Fibroblast of lung (primary cell): ENCODE results near the gene KCTD5.

Experiments used
- CTCF ChIP-seq, 2 donors: IDR thresholded peaks in 1 of 2; conservative IDR thresholded peaks in 1 of 2; 1 replicate in 1 of 2; 2 replicates in 1 of 2; pipeline ENCODE4 v1.5.1; 2011 to 2012; ENCODE audit warnings: low read length in 2 of 2, control low read depth in 1 of 2, inconsistent platforms in 1 of 2, low read depth in 1 of 2, mild to moderate bottlenecking in 1 of 2
- EZH2 ChIP-seq: IDR thresholded peaks from 2 replicates; pipeline ENCODE4 v1.5.1; 2012; ENCODE audit warnings: low read length, control low read depth, mild to moderate bottlenecking; ENCODE audit errors: missing control alignments

GRCh38 chr16:2704983-2705275 lies 22.6 kb downstream of the KCTD5 start:
- TF ChIP-seq CTCF (conservative IDR thresholded peaks at IDR 0.05 in 1 of 2, IDR thresholded peaks at IDR 0.05 in 1 of 2; ENCODE audit: low read depth in 1 of 2, low read length in 2 of 2) = no peak
- no peak for TF ChIP-seq EZH2
